Occipital lobe (tissue), 2 donors: ENCODE measurements around the gene RTEL1. TPM values are rescaled to one million over a fixed set of nuclear protein-coding genes. Genes with fewer than 3 reads are reported as not detected.

Experiments used
- DNase-seq: peaks from one replicate; lab custom pipeline; 2025; lab: John Stamatoyannopoulos, UW
- total RNA-seq: library from RNA; depleted of rRNA; stranded (reverse); fragments of >200 nt; gene quantifications from one replicate; pipeline ENCODE4 v1.2.3, GENCODE V29; 2014

The RTEL1 gene
- total RNA-seq, 1 donor from 2014 or later, result 10.0 TPM

- DNase-seq, result no peak
These were observed 31.2 kb downstream of the RTEL1 start for GRCh38 chr20:63689046-63690002.

- DNase-seq, result no peak
These were observed 32.1 kb downstream of the RTEL1 start for GRCh38 chr20:63690003-63690897.

- no peak for DNase-seq
These were observed 33.0 kb downstream of the RTEL1 start for GRCh38 chr20:63690898-63691710.

- DNase-seq, result no peak
These were observed 33.8 kb downstream of the RTEL1 start for GRCh38 chr20:63691711-63692435.

- DNase-seq, result no peak
These were observed 34.4 kb downstream of the RTEL1 start for GRCh38 chr20:63692436-63693082.

GRCh38 chr20:63693083-63693732 lies 35.1 kb downstream of the RTEL1 start:
- DNase-seq, result no peak

- DNase-seq, result no peak
These were observed 35.8 kb downstream of the RTEL1 start for GRCh38 chr20:63693733-63694583.

- DNase-seq, result no peak
These were observed 36.7 kb downstream of the RTEL1 start for GRCh38 chr20:63694584-63695423.

- DNase-seq, result no peak
These were observed 37.6 kb downstream of the RTEL1 start for GRCh38 chr20:63695424-63696305.

- no peak for DNase-seq
These were observed 38.2 kb downstream of the RTEL1 start for GRCh38 chr20:63696306-63696627.

GRCh38 chr20:63696628-63697356 lies 38.7 kb downstream of the RTEL1 start, which contains the start of gene TNFRSF6B:
Gene TNFRSF6B (plus strand): TSS chr20:63696652. CDS start chr20:63696768, 116 bp downstream.
- no peak for DNase-seq

GRCh38 chr20:63697357-63697867 lies 39.3 kb downstream of the RTEL1 start:
- no peak for DNase-seq

- no peak for DNase-seq
These were observed 39.9 kb downstream of the RTEL1 start for GRCh38 chr20:63697868-63698545.

- DNase-seq, result no peak
These were observed 40.8 kb downstream of the RTEL1 start for GRCh38 chr20:63698739-63699465.
